Ecto neural progenitor cell (in vitro differentiated cells): Measurements from ENCODE around the gene KRT38.

Source experiments
- DNase-seq: peaks from one replicate; pipeline ENCODE4 v3.0.0-alpha.2; 2018; ENCODE audit warnings: low spot score

KRT38 gene

GRCh38 chr17:41421617-41422016, 19.2 kb downstream of the KRT38 start:
- no peak for DNase-seq

DNA sequence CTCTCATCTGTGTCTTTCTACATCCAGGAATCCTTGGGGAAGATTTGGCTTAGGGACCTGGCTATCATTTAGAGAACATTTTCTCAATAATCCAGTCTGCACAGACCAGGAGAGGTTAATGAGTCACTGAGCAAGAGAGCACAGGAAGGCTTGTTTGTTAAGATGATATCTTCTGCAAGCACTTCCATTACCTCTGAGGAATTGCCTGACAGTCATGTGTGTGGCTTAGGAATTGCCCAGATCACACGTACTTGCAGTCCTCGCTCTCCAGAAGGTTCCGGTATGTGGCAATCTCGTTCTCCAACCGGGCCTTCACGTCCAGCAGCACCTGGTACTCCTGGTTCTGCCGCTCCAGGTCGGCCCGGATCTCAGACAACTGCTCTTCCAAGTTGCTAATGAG, 19.7 kb downstream of the KRT38 start:
- no peak for DNase-seq

DNA sequence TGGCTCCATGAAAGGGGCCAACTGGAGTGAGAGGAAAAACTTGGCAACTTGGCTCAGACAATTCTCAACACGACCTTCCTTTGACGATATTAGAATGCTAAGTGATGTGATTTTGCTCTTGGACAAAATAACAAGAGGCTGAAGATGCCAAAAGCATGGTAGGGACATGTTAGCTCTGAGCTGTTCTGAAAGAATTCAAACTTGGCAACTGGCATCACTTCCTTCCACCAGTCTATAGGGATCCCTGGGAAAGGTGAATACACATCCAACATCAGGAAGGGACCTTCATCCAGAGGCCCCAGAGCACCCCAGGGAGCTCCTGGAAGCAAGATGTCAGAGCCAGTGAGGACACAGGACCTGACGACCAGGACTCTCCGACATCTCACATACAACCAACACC, 20.6 kb downstream of the KRT38 start:
- no peak for DNase-seq

DNA sequence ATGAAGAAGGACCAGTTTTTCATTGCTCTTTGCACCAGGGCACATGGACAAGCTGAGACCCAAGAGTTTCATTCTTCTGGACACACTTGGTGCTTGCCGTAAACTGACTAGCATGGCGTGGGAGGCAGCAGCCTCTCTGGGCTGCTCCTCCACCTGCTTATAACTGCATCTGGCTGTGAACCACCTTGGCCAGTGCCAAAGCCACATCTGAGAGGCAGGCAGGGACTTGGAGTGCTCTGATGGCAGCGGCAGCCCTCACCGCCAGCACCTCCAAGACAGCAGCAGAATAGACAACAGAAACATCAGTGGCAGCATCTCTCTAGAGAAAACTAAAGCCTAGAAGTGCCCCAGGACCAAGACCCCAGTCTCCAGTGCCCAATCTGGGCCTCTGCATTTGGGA, 21.1 kb downstream of the KRT38 start:
- no peak for DNase-seq

DNA sequence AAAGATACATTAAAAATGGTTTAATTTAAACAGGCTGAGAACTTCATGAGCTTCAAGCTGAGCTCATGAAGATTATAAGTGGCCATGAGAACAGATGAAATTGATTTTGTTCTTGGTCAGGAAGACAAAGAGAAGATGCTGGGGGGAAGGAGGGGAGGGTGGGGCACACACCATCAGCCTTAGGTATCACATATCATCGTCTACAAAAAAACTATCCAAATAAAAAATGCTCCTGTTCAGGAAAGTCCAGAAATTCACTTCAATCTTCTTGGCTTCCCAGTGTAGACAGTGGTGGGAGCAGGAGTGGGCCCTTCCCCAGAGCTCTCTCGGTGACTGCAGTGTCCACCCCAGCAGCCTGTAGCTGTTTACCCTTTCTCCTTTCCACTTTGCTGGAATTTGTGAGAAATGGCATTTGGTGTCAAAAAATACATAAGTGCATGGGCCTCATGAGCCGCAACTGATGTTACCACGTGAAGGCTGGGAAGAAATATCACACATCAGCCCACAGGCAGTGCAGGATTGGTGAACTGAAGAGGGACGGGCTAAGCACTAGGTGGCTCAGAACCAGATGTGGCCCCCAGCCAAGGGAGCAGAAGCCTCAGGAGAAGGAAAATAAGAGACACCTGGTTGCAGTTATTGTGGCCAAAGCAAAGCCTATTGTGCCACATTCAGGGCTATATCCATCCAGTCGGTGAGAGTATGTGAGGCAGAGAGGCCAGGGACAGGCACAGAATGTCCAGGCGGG, 22.5 kb downstream of the KRT38 start:
- no peak for DNase-seq

DNA sequence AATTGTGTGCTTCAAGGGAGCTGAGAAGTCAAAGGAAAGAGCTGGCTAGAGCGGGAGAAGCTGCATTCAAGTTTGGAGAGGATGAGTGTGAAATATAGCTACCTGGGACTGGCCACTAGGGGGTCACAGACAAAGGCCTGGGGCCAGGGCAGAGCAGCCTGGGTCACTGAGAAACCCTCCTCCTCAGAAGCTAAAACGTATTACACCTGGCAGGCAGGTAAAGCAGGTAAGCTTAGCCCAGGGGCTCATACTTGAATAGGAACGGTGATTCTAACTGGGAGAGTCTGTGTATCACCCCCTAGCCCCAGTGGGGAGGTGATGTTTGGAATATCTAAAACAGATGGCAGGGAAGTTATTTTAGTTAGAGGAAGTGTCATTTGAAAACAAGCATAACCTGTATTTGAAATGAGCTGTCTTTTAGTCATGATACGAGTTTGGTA, 23.2 kb downstream of the KRT38 start:
- DNase-seq: no peak

GRCh38 chr17:41417127-41417526, 23.7 kb downstream of the KRT38 start:
- DNase-seq: no peak

DNA sequence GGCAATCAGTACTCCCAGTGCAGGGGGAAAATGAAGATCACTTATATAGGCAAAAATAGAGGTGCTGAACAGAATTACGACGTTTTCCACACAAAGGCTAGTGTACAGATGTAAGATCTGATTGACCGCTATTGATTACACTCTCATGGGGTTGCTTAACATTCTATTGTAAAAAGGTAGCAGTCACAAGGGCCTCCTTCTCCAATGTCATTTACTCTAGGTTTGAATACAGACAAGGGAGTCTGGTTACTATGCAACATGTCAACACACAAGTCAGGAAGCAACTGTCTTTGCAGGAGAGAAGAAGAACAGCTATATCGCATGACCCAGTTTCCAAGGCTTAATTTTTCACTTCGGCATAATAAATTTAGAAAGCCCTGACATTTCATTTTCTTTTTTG, 24.3 kb downstream of the KRT38 start:
- DNase-seq: no peak

- no peak for DNase-seq
Measured at GRCh38 chr17:41415833-41416335, 24.9 kb downstream of the KRT38 start.

DNA sequence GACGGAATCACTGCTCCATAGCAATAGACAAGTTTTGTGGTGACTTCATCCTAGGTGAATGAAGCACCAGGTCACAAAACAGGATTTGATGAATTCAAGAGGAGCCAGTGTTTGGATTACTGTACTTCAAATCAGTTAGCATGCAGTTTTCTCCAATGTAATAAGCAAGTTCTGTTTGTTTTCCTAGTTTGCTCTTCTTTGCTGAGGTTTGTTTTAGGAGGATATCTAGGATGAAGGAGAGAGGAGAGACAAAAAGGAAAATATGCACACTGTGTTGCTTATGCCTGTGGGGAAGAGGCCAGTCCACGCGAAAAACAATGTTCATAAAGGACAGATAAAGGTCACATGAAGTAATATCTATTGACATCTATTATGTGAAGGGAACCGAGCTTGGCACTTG, 25.4 kb downstream of the KRT38 start:
- no peak for DNase-seq

DNA sequence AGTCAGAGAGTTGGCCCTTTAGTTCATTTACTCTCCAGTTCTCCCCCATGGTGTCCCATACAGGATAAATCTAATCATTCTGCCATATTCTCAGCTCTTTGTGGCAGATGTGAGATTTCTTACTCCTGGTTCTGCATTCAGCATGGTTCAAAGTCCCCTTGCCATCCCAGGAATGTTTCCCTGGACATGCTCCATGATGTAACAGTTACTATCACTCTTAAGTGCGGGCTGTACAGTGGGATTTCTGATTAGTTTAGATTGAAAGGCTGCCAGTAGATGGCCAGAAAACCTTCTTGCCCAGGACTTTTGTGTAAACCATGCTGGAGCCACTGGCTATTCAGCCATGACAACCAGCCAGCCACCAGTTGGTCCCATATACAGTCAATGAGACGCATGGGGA, 26.8 kb downstream of the KRT38 start:
- no peak for DNase-seq

GRCh38 chr17:41413353-41413957, 27.3 kb downstream of the KRT38 start:
- DNase-seq: peak; percentile 22

GRCh38 chr17:41411072-41411840, 29.5 kb downstream of the KRT38 start:
- DNase-seq: peak; percentile 47

GRCh38 chr17:41407226-41407625, 33.6 kb downstream of the KRT38 start:
- DNase-seq: peak; percentile 34

DNA sequence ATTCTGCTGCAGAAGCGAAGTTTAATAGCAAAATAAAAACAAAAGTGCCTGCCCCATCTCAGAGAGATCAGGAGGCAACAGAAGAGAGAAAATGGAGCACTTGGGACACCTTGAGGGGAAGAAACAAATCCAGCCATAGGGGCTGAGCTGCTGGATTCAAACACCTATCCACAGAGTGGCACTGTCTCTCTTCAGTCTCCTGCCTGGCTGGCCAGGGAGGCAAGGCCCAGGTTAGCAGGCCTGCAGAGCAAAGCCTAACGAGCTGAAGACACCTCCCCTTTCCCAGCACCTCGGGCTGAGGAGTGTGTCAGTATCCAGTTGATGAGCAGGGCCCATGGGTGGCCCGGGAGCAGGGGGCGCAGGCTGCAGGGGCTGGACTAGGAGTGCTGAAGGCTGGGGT, 34.6 kb downstream of the KRT38 start:
- peak; percentile 46 for DNase-seq

DNA sequence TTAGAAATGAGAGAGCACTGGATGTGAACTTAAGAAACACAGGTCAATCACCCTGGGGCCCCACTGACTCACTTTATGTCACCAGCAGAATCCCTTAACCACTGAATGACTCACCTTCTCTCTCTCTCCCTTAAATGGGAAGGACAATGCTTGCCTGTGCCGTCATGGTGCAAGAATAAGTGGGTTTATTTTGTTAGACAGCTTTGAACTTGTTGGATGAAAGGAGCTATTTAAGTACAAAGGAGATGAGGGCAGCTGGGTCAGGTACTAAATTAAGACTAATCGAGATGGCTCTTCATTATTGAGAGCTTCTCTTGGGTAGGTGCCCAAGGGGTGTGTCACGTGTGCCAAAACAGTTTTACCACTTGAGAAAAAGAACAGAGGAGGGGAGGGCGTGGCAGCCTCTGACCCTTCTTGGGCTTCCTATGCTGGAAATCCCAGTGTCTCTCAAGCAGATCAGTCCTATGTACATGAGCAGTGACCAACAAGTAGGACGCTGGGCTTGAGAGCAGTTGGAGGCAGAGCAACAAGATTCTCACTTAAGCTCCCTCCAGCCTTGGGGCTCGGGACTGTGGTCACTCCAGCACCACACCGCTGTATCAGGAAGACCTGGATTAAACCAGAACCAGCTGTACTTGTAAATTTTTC, 36.6 kb downstream of the KRT38 start:
- DNase-seq: peak; percentile 40

- DNase-seq: no peak
Measured at GRCh38 chr17:41403404-41404023, 37.3 kb downstream of the KRT38 start.

DNA sequence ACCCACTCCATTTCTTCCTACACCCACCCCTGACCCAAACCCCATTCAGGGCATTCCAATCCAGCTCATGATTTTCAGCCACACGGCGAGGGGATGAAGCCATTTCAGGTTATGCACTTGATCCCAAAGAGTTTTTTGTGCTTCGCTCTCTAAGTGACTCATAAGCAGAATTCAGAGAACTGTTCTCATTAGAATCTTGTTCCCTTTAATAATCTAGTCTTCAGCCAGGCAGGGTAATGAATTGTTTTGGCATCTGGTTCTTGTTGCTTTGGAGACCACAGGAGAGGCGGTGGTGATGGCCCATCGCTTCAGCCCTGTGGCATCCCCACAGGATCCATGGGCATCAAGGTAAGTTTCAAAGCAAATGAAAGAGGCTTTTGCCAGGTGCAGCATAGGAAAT, 38.6 kb downstream of the KRT38 start:
- DNase-seq: no peak

DNA sequence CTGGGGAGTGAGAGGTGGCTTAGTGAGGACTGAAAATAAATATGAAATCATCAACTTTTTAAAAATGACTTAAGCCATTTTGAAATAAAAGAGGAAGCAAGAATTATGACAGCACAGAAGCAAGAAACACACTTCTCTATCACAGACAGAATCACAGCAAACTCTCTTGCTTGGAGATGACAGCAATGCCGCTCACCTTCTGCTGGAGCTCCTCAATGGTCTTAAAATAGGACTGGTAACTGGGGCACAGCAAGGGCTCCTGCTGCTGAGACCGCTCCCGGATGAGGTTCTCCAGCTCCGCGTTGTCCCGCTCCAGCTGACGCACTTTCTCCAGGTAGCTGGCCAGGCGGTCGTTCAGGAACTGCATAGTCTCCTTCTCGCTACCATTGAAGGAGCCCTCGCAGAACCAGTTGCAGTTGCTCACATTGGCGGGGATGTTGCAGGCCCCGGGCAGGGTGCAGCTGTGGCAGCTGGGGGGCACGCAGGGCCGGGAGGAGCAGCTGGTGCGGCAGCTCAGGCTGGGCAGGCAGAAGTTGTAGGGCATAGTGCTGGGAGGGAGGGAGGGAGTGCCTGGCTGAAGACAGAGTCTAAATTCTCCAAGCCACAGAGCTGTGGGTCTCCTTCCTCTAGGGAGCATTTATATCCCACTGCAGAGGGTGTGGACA, 43.7 kb downstream of the KRT38 start, which contains the start of gene KRT31:
Gene KRT31 (minus strand): TSS at position 613 of the 665 bp plus-strand sequence. CDS start 69 bp downstream, at position 544.
- no peak for DNase-seq

DNA sequence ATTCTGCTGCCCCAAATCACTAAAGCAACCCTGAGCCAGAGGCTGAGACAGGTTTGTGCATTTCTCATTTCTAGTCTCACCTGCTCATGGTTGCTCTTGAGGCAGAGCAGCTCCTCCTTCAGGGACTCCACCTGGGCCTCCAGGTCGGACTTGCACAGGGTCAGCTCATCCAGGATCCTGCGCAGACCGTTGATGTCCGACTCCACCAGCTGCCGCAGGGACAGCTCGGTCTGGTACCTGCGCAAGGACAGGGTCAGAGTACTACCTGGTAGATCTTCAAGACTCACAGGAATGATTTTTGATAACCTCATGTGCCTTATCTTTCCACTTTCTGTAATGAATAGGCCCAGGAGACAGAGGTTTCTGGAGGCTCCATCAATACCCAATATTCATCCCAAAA, 44.4 kb downstream of the KRT38 start:
- no peak for DNase-seq

GRCh38 chr17:41395611-41396010, 45.2 kb downstream of the KRT38 start:
- DNase-seq: no peak
